NCI-H1436 treated with DMSO at 0.1 percent for 48 hours (cell line): ENCODE results near the gene TBR1.
A peak's percentile ranks its signal among the peaks of the same experiment; 100 is the strongest.

ENCODE experiments used
- DNase-seq: peaks from one replicate; lab custom pipeline; 2025; lab: John Stamatoyannopoulos, UW

Gene TBR1

GRCh38 chr2:161415987-161416707 lies at the start of gene TBR1:
Gene TBR1 (plus strand): TSS chr2:161416297. CDS start chr2:161416411, 114 bp downstream.
- peak; percentile 51 for DNase-seq

- DNase-seq: no peak
Observed at GRCh38 chr2:161367675-161368074, 48.4 kb upstream of the TBR1 start.

GRCh38 chr2:161369311-161369710 lies 46.8 kb upstream of the TBR1 start:
- DNase-seq: no peak

GRCh38 chr2:161370981-161371380 lies 45.1 kb upstream of the TBR1 start:
- no peak for DNase-seq

GRCh38 chr2:161371869-161372268 lies 44.2 kb upstream of the TBR1 start:
- no peak for DNase-seq

GRCh38 chr2:161373942-161374341 lies 42.2 kb upstream of the TBR1 start:
- DNase-seq: no peak

GRCh38 chr2:161374446-161374845 lies 41.7 kb upstream of the TBR1 start:
- no peak for DNase-seq

GRCh38 chr2:161379740-161380139 lies 36.4 kb upstream of the TBR1 start:
- no peak for DNase-seq

GRCh38 chr2:161381546-161381945 lies 34.6 kb upstream of the TBR1 start:
- DNase-seq: no peak

- DNase-seq: no peak
Observed at GRCh38 chr2:161382747-161383146, 33.4 kb upstream of the TBR1 start.

- DNase-seq: no peak
Observed at GRCh38 chr2:161384864-161385263, 31.2 kb upstream of the TBR1 start.

- DNase-seq: no peak
Observed at GRCh38 chr2:161386228-161386824, 29.8 kb upstream of the TBR1 start.

GRCh38 chr2:161388146-161388779 lies 27.8 kb upstream of the TBR1 start:
- DNase-seq: no peak

- DNase-seq: no peak
Observed at GRCh38 chr2:161391737-161392506, 24.2 kb upstream of the TBR1 start.

GRCh38 chr2:161400076-161400475 lies 16.0 kb upstream of the TBR1 start:
- DNase-seq: no peak

GRCh38 chr2:161402297-161402696 lies 13.8 kb upstream of the TBR1 start:
- no peak for DNase-seq

- DNase-seq: no peak
Observed at GRCh38 chr2:161406316-161406715, 9.8 kb upstream of the TBR1 start.

- DNase-seq: no peak
Observed at GRCh38 chr2:161407597-161407996, 8.5 kb upstream of the TBR1 start.

GRCh38 chr2:161409308-161409907 lies 6.7 kb upstream of the TBR1 start:
- DNase-seq: no peak

- DNase-seq: no peak
Observed at GRCh38 chr2:161412346-161412745, 3.8 kb upstream of the TBR1 start.

- no peak for DNase-seq
Observed at GRCh38 chr2:161414042-161415033, 1.8 kb upstream of the TBR1 start.
